Subcutaneous adipose tissue (tissue), 4 donors: Measurements from ENCODE around the gene KNL1. TPM values are rescaled to one million over a fixed set of nuclear protein-coding genes. Genes with fewer than 3 reads are reported as not detected.

Source experiments
- total RNA-seq, 4 donors: library from RNA; depleted of rRNA; stranded (reverse); fragments of >200 nt; gene quantifications; one replicate each; pipeline ENCODE4 v1.1.0, GENCODE V29; 2016
- TF ChIP-seq, protein P1 (sequence below): fragments of 450-650 bp; IDR thresholded peaks from one replicate; pipeline ENCODE4 v1.5.1; 2016; ENCODE audit warnings: low read depth, mild to moderate bottlenecking, control low read depth, antibody characterized with exemption, moderate library complexity

KNL1 gene
- total RNA-seq, 4 donors from 2014 or later: 0.19 to 3.7 (median 1.2) TPM

- TF ChIP-seq, protein P1, sequence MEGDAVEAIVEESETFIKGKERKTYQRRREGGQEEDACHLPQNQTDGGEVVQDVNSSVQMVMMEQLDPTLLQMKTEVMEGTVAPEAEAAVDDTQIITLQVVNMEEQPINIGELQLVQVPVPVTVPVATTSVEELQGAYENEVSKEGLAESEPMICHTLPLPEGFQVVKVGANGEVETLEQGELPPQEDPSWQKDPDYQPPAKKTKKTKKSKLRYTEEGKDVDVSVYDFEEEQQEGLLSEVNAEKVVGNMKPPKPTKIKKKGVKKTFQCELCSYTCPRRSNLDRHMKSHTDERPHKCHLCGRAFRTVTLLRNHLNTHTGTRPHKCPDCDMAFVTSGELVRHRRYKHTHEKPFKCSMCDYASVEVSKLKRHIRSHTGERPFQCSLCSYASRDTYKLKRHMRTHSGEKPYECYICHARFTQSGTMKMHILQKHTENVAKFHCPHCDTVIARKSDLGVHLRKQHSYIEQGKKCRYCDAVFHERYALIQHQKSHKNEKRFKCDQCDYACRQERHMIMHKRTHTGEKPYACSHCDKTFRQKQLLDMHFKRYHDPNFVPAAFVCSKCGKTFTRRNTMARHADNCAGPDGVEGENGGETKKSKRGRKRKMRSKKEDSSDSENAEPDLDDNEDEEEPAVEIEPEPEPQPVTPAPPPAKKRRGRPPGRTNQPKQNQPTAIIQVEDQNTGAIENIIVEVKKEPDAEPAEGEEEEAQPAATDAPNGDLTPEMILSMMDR: no peak
These were observed 26.9 kb upstream of the KNL1 start for GRCh38 chr15:40567111-40567510.

GRCh38 chr15:40569129-40569953, 24.7 kb upstream of the KNL1 start, which contains the start of gene RPUSD2:
Gene RPUSD2 (plus strand): TSS chr15:40569299. CDS start chr15:40569338, 39 bp downstream.
- TF ChIP-seq, protein P1: no peak

DNA sequence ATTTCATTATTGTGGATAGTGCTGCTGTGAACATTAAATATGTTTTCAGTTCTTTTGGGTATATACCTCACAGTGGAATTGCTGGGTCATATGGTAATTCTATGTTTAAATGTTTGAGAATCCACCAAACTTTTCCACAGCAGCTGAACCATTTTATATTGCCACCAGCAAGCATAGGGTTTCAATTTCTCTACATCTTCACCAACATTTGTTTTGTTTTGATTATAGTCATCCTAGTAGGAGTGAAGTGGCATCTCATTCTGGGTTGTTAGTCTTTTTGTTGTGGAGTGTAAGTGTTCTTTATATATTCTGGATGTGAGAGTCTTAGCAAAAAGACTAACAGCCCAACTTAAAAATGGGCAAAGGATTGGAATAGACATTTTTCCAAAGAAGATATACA, 18.9 kb upstream of the KNL1 start:
- TF ChIP-seq, protein P1: no peak

GRCh38 chr15:40578892-40579291, 15.2 kb upstream of the KNL1 start:
- TF ChIP-seq, protein P1: no peak

DNA sequence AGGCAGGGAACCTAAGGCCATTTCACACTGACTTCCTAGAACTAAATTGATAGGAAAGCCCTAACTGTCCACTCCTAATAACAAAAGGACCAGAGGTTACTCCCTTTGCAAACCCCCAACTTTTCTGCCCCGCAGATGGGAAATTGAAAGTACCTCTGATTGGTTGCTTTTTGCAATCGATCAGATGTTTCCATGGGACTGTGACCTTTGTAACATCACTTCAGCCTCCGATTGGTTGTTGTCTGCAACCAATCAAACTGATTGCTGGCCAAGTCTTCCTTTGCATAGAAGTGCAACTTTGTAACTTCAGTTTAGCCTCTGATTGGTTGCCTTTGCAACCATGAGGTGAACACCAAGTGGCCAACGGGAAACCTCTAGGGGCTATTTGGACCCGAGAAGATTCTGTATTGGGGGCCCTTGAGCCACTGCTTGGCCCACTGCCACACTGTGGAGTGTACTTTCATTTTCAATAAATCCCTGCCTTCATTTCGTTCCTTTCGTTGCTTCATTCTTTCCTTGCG, 11.3 kb upstream of the KNL1 start:
- TF ChIP-seq, protein P1: no peak

- TF ChIP-seq, protein P1: no peak
These were observed 9.9 kb upstream of the KNL1 start for GRCh38 chr15:40584191-40584590.

DNA sequence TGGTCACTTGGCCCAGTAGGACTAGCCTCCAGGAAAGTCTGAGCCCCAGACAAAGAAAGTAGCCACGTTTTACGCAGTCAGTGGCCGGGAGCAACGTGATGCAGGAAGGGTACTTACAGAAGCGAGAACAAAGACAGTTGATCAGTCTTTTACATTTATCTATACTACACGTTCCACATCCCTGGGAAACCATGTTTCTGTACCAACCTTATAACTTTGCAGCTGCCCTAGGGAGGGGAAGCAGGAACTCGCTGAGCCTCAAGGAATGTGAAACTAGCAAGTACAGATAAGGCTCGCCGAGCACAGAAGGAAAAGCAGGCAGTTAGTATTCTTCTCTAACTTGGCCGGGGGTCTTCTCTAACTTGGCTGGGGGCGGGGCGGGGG, 3.4 kb upstream of the KNL1 start:
- TF ChIP-seq, protein P1: no peak
